SK-N-SH (cell line): ENCODE data around the gene TRANK1.

Experiments used
- EP300 ChIP-seq, 2 experiments: IDR thresholded peaks; 2 replicates each; pipeline versions ENCODE4 v1.4.0 to v1.6.1; 2012; ENCODE audit warnings: borderline replicate concordance in 1 of 2, low read depth in 1 of 2, low read length in 1 of 2
- JUND ChIP-seq: IDR thresholded peaks from 2 replicates; pipeline ENCODE4 v1.4.0; 2012
- MAX ChIP-seq: IDR thresholded peaks from 2 replicates; pipeline ENCODE4 v1.4.0; 2012; ENCODE audit warnings: low read depth
- RXRA ChIP-seq: IDR thresholded peaks from 2 replicates; pipeline ENCODE4 v1.4.0; 2012; ENCODE audit warnings: low read depth, mild to moderate bottlenecking, borderline replicate concordance
- TF ChIP-seq, protein P1 (sequence below): fragments of 200-600 bp; sonication (generic); IDR thresholded peaks from 2 replicates; pipeline ENCODE4 v1.6.1; 2017; ENCODE audit warnings: antibody characterized with exemption, mild to moderate bottlenecking, moderate library complexity

GRCh38 chr3:36923981-36924743 lies 20.7 kb downstream of the TRANK1 start:
- TF ChIP-seq, protein P1, sequence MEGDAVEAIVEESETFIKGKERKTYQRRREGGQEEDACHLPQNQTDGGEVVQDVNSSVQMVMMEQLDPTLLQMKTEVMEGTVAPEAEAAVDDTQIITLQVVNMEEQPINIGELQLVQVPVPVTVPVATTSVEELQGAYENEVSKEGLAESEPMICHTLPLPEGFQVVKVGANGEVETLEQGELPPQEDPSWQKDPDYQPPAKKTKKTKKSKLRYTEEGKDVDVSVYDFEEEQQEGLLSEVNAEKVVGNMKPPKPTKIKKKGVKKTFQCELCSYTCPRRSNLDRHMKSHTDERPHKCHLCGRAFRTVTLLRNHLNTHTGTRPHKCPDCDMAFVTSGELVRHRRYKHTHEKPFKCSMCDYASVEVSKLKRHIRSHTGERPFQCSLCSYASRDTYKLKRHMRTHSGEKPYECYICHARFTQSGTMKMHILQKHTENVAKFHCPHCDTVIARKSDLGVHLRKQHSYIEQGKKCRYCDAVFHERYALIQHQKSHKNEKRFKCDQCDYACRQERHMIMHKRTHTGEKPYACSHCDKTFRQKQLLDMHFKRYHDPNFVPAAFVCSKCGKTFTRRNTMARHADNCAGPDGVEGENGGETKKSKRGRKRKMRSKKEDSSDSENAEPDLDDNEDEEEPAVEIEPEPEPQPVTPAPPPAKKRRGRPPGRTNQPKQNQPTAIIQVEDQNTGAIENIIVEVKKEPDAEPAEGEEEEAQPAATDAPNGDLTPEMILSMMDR, result no peak
- TF ChIP-seq RXRA (no peak), JUND (no peak), EP300 (IDR thresholded peaks at IDR 0.05; ENCODE audit: borderline replicate concordance in 1 of 2, low read depth in 1 of 2, low read length in 1 of 2) (no peak), MAX (no peak)
